ENCODE results near the gene BTNL9. TPM values are rescaled to one million over a fixed set of nuclear protein-coding genes. Genes with fewer than 3 reads are reported as not detected.

The BTNL9 gene
- total and polyA plus RNA-seq, 2 of the 13 experiments (the other 11 are each of a cell fraction or from before 2014, with no cell fraction given), result 0.13 TPM; not detected in 1

GRCh38 chr5:181099602-181100086 is 59.6 kb downstream of the BTNL9 start (continued):
- no peak for TF ChIP-seq ZNF567 (CRISPR knock-in tag; IDR thresholded peaks at IDR 0.05; ENCODE audit: borderline replicate concordance)

DNA sequence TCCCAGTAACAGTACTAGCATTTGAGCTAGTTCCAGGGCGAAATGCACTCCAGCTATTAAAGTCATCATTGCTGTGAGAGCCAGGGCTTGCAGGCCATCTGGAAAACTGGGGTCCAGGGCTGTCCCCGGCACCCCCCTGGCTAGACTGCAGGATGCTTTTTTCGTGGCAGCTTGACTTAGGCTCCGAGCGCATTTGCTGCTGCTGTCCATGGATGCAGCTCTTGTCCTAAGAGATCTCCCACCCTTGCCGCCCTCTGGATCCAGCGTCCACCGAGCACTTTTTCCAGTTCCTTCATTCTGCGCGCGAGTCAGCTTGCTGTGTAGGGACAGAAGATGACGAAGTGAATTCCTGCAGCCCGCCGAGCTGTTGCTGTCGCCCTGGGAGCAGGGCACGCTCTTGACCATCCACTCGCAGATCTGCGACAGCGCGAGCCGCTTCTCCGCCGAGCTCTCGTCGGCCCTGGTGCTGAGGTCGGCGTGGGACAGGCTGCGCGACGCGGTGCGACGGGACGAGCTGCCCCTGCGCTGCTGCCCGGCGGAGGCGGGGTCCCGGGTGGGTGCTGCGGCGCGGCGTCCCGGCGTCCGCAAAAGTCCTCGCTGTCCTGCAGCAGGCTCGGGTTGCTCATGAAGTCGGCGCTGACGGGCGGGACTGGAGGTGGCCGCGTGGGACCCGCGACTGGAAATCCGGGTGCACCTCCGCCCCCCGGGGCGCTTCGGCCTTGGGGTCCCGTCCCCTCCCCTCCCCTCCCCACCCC is 60.2 kb downstream of the BTNL9 start:
- WGBS (ENCODE audit: low lambda C conversion rate), result 27% methylated on average over 9 of the region's 62 CpGs
- Histone ChIP-seq H3K9me3 (ENCODE audit: low read length) (no peaks in the 10 kb centered on the region), H3K27ac (ENCODE audit: extremely low read length, insufficient read depth, low read length) (no peak overlapping the region), H3K36me3 (replicated peaks in 1 of 2; ENCODE audit: control insufficient read depth in 1 of 2, insufficient read depth in 2 of 2, low read length in 2 of 2) (no peaks in the 10 kb centered on the region), H3K4me3 (replicated peaks in 1 of 3; ENCODE audit: insufficient read depth in 1 of 3, low read depth in 2 of 3, low read length in 3 of 3) (no peak overlapping the region), H3K79me2 (ENCODE audit: insufficient read depth, low read length) (no peaks in the 10 kb centered on the region), H3K4me2 (ENCODE audit: low read depth, low read length) (0 out of 2 replicates have a peak overlapping the region, but pooled peaks have one; percentile 7), H4K20me1 (ENCODE audit: insufficient read depth, low read length) (no peaks in the 10 kb centered on the region), H3K4me1 (ENCODE audit: insufficient read depth, low read length) (no peaks in the 10 kb centered on the region), H2AFZ (ENCODE audit: low read length) (no peak overlapping the region), H3K27me3 (ENCODE audit: control insufficient read depth in 1 of 2, insufficient read depth in 2 of 2, low read length in 2 of 2) (peaks cover 2 to 18% of the 10 kb centered on the region in 2 experiments; a peak in 3 of 5 replicates), H3K9ac (ENCODE audit: insufficient read depth, low read depth, low read length) (no peak overlapping the region)
- BruUV-seq (replicated peaks), result no TSS peak
- no peak for DNase-seq (ENCODE audit: low spot score)
- ChIA-PET CTCF (ENCODE audit: low intra/inter-chr PET ratio, low total read pairs) (no interaction called here), POLR2A (no interaction called here)
- no peak for FAIRE-seq
- intact Hi-C loops (cut with micrococcal nuclease; ENCODE audit: unreplicated experiment) (no loop called here), in situ Hi-C loops (cut with HindIII; ENCODE audit: extremely low pct_ligation_motif_present, low pct_unique_long_range_greater_than_20kb) (no loop called here)
- peak; percentile 55 for ATAC-seq
- TF ChIP-seq, protein P1, sequence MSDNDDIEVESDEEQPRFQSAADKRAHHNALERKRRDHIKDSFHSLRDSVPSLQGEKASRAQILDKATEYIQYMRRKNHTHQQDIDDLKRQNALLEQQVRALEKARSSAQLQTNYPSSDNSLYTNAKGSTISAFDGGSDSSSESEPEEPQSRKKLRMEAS (IDR thresholded peaks at IDR 0.05), result no peak
- peak; percentile 97 for TF ChIP-seq HNRNPK (IDR thresholded peaks at IDR 0.05; ENCODE audit: low read depth, low read length, poor library complexity, severe bottlenecking)
- no peak for TF ChIP-seq ZHX1 (CRISPR knock-in tag; IDR thresholded peaks at IDR 0.05; ENCODE audit: low read depth)
- TF ChIP-seq ZBTB49 (CRISPR knock-in tag; IDR thresholded peaks at IDR 0.05; ENCODE audit: borderline replicate concordance), result no peak
- no peak for TF ChIP-seq ZNF607 (CRISPR knock-in tag; IDR thresholded peaks at IDR 0.05; ENCODE audit: borderline replicate concordance)
- TF ChIP-seq NFIC (IDR thresholded peaks at IDR 0.05; ENCODE audit: low read length), result no peak
- TF ChIP-seq XBP1 (CRISPR knock-in tag; IDR thresholded peaks at IDR 0.05), result no peak
- TF ChIP-seq ZBTB3 (CRISPR knock-in tag; IDR thresholded peaks at IDR 0.05; ENCODE audit: borderline replicate concordance, low read depth), result no peak
- TF ChIP-seq ZNF329 (CRISPR knock-in tag; IDR thresholded peaks at IDR 0.05; ENCODE audit: low read depth), result peak; percentile 91
- TF ChIP-seq, protein P2, sequence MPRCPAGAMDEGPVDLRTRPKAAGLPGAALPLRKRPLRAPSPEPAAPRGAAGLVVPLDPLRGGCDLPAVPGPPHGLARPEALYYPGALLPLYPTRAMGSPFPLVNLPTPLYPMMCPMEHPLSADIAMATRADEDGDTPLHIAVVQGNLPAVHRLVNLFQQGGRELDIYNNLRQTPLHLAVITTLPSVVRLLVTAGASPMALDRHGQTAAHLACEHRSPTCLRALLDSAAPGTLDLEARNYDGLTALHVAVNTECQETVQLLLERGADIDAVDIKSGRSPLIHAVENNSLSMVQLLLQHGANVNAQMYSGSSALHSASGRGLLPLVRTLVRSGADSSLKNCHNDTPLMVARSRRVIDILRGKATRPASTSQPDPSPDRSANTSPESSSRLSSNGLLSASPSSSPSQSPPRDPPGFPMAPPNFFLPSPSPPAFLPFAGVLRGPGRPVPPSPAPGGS (CRISPR knock-in tag; IDR thresholded peaks at IDR 0.05), result no peak
- TF ChIP-seq ZEB1 (IDR thresholded peaks at IDR 0.05; ENCODE audit: insufficient replicate concordance, low read depth), result no peak
- TF ChIP-seq JUND (CRISPR knock-in tag; IDR thresholded peaks at IDR 0.05), result no peak
- TF ChIP-seq BHLHE40 (IDR thresholded peaks at IDR 0.05; ENCODE audit: low read length), result no peak
- TF ChIP-seq ZNF879 (CRISPR knock-in tag; IDR thresholded peaks at IDR 0.05), result no peak
- TF ChIP-seq ERF (CRISPR knock-in tag; IDR thresholded peaks at IDR 0.05), result no peak
